Calu3 (cell line): Measurements from ENCODE around the gene ZNF692. TPM values are rescaled to one million over a fixed set of nuclear protein-coding genes. Genes with fewer than 3 reads are reported as not detected.
A peak's percentile ranks its signal among the peaks of the same experiment; 100 is the strongest.

ENCODE experiments used
- BruUV-seq: library from RNA; stranded (reverse); fragments of 400-500 nt; replicated peaks from 2 replicates; lab custom pipeline; 2021; lab: Mats Ljungman, UMichigan
- CTCF ChIA-PET: fragments of 300-600 bp; sonication (Branson Sonifier 250); formaldehyde crosslinking; loops from one replicate; lab custom pipeline; 2022; ENCODE audit warnings: antibody characterized with exemption; lab: Charles Lee
- DNase-seq: peaks from one replicate; pipeline ENCODE4 v3.0.0; 2022
- H3K27ac Mint-ChIP-seq: one replicate; pipeline ENCODE4 v1.8.0; 2022; ENCODE audit warnings: mixed read lengths; ENCODE audit not compliant: unreplicated experiment
- H3K27me3 Mint-ChIP-seq: one replicate; pipeline ENCODE4 v1.8.0; 2022; ENCODE audit warnings: mixed read lengths; ENCODE audit not compliant: unreplicated experiment
- H3K36me3 Mint-ChIP-seq: one replicate; pipeline ENCODE4 v1.8.0; 2022; ENCODE audit warnings: mild to moderate bottlenecking, moderate library complexity, mixed read lengths; ENCODE audit not compliant: insufficient read depth, unreplicated experiment
- H3K4me1 Mint-ChIP-seq: one replicate; pipeline ENCODE4 v1.8.0; 2022; ENCODE audit warnings: mild to moderate bottlenecking, low read depth, mixed read lengths; ENCODE audit not compliant: unreplicated experiment
- H3K4me3 Mint-ChIP-seq: one replicate; pipeline ENCODE4 v1.8.0; 2022; ENCODE audit warnings: mild to moderate bottlenecking, low read depth, moderate library complexity, mixed read lengths; ENCODE audit not compliant: unreplicated experiment
- H3K9me3 Mint-ChIP-seq: one replicate; pipeline ENCODE4 v1.8.0; 2022; ENCODE audit warnings: low read depth, mixed read lengths; ENCODE audit not compliant: unreplicated experiment
- intact Hi-C: fragments of 100-400 bp; cut with micrococcal nuclease; formaldehyde crosslinking; loops from one replicate; pipeline ENCODE4 v1.10.0; 2022; ENCODE audit not compliant: unreplicated experiment
- total RNA-seq: library from RNA; stranded (reverse); gene quantifications from 2 replicates; pipeline ENCODE4 v1.2.3, GENCODE V29; 2022
- TF ChIP-seq, protein P1 (sequence below): fragments of 200-600 bp; IDR thresholded peaks from one replicate; pipeline ENCODE4 v1.8.0; 2022; ENCODE audit warnings: antibody characterized with exemption; ENCODE audit not compliant: unreplicated experiment

Gene ZNF692
- total RNA-seq, 1 experiment from 2014 or later = 61.4 TPM

DNA sequence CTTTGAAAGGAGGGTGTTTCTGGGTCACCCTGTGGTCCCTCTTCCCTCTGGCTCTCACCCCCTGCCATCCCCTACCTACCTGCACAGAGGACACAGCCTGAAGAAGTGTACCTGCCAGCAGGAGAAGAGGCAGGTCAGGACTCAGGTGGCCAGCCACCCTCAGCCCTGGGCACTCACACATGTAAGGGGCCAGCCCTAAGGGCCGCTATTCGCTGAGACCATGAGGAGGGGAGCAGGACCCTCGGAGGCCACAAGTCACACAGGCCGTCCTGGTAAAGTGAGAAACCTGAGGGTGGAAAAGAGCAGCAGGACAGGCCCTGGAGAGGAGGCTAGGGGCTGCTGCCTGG is 1.2 kb downstream of the ZNF692 start:
- DNase-seq = no peak
- Mint-ChIP-seq H3K36me3 (peaks cover 50% of the 10 kb centered on the region), H3K27me3 (peaks cover 10% of the 10 kb centered on the region), H3K4me3 (peak overlapping the region; percentile 90), H3K27ac (peak overlapping the region; percentile 88), H3K9me3 (no peaks in the 10 kb centered on the region), H3K4me1 (peaks cover 17% of the 10 kb centered on the region)
- TF ChIP-seq, protein P1, sequence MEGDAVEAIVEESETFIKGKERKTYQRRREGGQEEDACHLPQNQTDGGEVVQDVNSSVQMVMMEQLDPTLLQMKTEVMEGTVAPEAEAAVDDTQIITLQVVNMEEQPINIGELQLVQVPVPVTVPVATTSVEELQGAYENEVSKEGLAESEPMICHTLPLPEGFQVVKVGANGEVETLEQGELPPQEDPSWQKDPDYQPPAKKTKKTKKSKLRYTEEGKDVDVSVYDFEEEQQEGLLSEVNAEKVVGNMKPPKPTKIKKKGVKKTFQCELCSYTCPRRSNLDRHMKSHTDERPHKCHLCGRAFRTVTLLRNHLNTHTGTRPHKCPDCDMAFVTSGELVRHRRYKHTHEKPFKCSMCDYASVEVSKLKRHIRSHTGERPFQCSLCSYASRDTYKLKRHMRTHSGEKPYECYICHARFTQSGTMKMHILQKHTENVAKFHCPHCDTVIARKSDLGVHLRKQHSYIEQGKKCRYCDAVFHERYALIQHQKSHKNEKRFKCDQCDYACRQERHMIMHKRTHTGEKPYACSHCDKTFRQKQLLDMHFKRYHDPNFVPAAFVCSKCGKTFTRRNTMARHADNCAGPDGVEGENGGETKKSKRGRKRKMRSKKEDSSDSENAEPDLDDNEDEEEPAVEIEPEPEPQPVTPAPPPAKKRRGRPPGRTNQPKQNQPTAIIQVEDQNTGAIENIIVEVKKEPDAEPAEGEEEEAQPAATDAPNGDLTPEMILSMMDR = no peak
- BruUV-seq = no TSS peak
- intact Hi-C loops = loop anchor here (1.0 to 2.0 kb wide), 2 partner anchors 15 to 49 kb away; partner anchors contain the start of gene PGBD2
- CTCF ChIA-PET = interaction anchor here (1.1 to 2.6 kb wide), 2 partner anchors 19 to 32 kb away, joined by 3 to 21 read pairs; partner anchors contain the start of genes SH3BP5L and ZNF672

DNA sequence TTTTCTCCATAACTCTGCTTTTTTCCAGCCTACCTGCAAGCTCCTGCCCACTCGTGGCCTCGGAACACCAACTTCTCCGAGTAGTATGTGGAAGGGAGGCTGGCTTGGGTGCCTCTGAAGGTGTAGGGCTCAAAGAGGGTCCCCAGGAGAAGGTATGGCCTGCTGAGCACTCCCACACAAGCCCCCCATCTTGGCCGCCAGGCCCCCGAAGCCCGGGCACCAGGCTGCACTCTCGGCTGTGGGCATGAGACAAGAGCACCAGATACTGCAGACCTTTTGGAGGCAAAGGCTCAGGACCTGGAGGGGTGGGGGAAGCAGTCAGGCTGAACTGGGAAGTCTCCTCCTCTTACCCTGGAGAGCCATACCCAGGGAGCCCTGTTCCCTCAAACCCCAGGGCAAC is 1.7 kb downstream of the ZNF692 start:
- Mint-ChIP-seq H3K9me3 (no peaks in the 10 kb centered on the region), H3K4me3 (peak overlapping the region; percentile 90), H3K27ac (no peak overlapping the region), H3K4me1 (peaks cover 12% of the 10 kb centered on the region), H3K27me3 (peaks cover 5% of the 10 kb centered on the region), H3K36me3 (peaks cover 45% of the 10 kb centered on the region)
- TF ChIP-seq, protein P1 = no peak
- intact Hi-C loops = no loop called here
- DNase-seq = no peak
- TSS peak; percentile 46 for BruUV-seq
- CTCF ChIA-PET = no interaction called here

DNA sequence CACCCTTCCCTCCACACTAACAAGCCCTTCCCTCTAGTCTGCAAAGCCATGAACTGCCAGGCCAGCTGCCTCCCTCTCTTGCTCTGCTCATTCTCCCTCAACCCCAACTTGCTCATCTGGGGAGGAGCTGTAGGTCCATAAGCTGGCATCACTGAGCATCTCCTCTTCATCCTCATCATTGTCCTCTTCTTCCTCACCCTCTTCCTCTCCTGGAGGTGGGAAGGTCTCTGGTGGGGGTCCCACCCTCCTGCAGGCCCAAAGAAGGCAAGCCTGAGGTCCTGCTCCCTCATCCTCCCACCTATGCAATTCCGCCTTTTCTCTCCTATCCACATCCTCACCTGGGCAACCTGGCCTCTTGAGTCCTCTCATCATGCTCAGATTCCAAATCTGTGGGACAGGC is 2.7 kb downstream of the ZNF692 start:
- no peak overlapping the region for H3K27ac Mint-ChIP-seq
- no TSS peak for BruUV-seq
- TF ChIP-seq, protein P1 = no peak
- no peak for DNase-seq
- intact Hi-C loops = no loop called here
- H3K36me3 Mint-ChIP-seq = peaks cover 45% of the 10 kb centered on the region
- no peak overlapping the region for H3K4me3 Mint-ChIP-seq
- peaks cover 12% of the 10 kb centered on the region for H3K4me1 Mint-ChIP-seq
- CTCF ChIA-PET = no interaction called here
- H3K9me3 Mint-ChIP-seq = no peaks in the 10 kb centered on the region
- no peaks in the 10 kb centered on the region for H3K27me3 Mint-ChIP-seq

DNA sequence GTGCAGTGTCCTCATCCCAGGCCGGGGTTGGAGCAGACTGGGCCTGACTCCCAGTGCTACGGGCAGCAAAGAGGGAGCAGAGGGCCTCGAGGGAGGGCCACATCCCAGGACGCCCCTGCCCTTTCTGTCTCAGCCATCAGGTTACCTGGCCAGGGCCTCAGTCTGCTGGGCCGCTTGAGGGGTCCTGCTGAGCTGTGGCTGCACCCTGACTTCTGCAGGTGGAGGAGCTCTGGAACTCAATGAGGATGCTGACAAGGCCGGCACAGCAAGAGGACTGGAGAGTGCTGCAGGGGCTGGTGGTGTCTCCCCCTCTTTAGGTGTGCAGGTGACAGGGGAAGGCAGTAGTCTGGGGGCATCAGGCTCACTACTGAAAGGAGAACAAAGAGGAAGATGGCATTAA is 3.3 kb downstream of the ZNF692 start:
- H3K9me3 Mint-ChIP-seq = no peaks in the 10 kb centered on the region

More for the DNA sequence above, 3.3 kb downstream of the ZNF692 start:
- peaks cover 44% of the 10 kb centered on the region for H3K36me3 Mint-ChIP-seq
- no peak for DNase-seq
- H3K27ac Mint-ChIP-seq = no peak overlapping the region
- no peaks in the 10 kb centered on the region for H3K27me3 Mint-ChIP-seq
- no TSS peak for BruUV-seq
- peaks cover 12% of the 10 kb centered on the region for H3K4me1 Mint-ChIP-seq
- H3K4me3 Mint-ChIP-seq = no peak overlapping the region
- CTCF ChIA-PET = no interaction called here
- intact Hi-C loops = no loop called here
- TF ChIP-seq, protein P1 = no peak
